Measurements from ENCODE around the gene LAMA2. TPM values are rescaled to one million over a fixed set of nuclear protein-coding genes. Genes with fewer than 3 reads are reported as not detected.
"Not testable (repeated sequence)": the region's sequence is repeated elsewhere in the genome, so short reads cannot be mapped to it uniquely, and the experiment has no call there.

Gene LAMA2
- total and polyA plus RNA-seq, 4 experiments from 2014 or later, result 0.20 to 0.87 (median 0.43) TPM

GRCh38 chr6:129140526-129140925 lies 257.6 kb downstream of the LAMA2 start:
- Histone ChIP-seq H3K36me3 (ENCODE audit: insufficient read depth, low read length) (no peaks in the 10 kb centered on the region), H3K4me1 (ENCODE audit: insufficient read depth, low read length) (no peaks in the 10 kb centered on the region), H3K9me3 (ENCODE audit: control insufficient read depth in 1 of 2, low read length in 2 of 2) (no peaks in the 10 kb centered on the region), H3K4me3 (ENCODE audit: low read length in 2 of 2) (no peak overlapping the region), H3K27me3 (ENCODE audit: insufficient read depth, low read length) (no peaks in the 10 kb centered on the region), H3K27ac (ENCODE audit: low read depth, low read length) (no peak overlapping the region)
- intact Hi-C loops (cut with micrococcal nuclease), result no loop called here
- Mint-ChIP-seq H3K27me3 (peaks cover 0 to 3% of the 10 kb centered on the region in 2 donors), H3K9me3 (no peaks in the 10 kb centered on the region), H3K4me1 (no peaks in the 10 kb centered on the region), H3K4me3 (no peak overlapping the region), H3K27ac (no peak overlapping the region), H3K36me3 (no peaks in the 10 kb centered on the region)
- DNase-seq, result no peak
- ChIA-PET CTCF (ENCODE audit: partially characterized antibody) (no interaction called here), POLR2A (ENCODE audit: partially characterized antibody) (no interaction called here)

GRCh38 chr6:129141499-129141898 lies 258.6 kb downstream of the LAMA2 start:
- Histone ChIP-seq H3K4me3 (ENCODE audit: low read length in 2 of 2) (no peak overlapping the region), H3K27ac (ENCODE audit: low read depth, low read length) (no peak overlapping the region), H3K4me1 (ENCODE audit: insufficient read depth, low read length) (no peaks in the 10 kb centered on the region), H3K27me3 (ENCODE audit: insufficient read depth, low read length) (no peaks in the 10 kb centered on the region), H3K36me3 (ENCODE audit: insufficient read depth, low read length) (no peaks in the 10 kb centered on the region), H3K9me3 (ENCODE audit: control insufficient read depth in 1 of 2, low read length in 2 of 2) (no peaks in the 10 kb centered on the region)
- H3K4me3 Mint-ChIP-seq, result no peak overlapping the region
- CTCF ChIA-PET (ENCODE audit: partially characterized antibody), result no interaction called here
- intact Hi-C loops (cut with micrococcal nuclease), result no loop called here
- POLR2A ChIA-PET (ENCODE audit: partially characterized antibody), result no interaction called here
- no peaks in the 10 kb centered on the region for H3K36me3 Mint-ChIP-seq
- H3K4me1 Mint-ChIP-seq, result no peaks in the 10 kb centered on the region
- DNase-seq, result no peak
- peaks cover 0 to 1% of the 10 kb centered on the region in 2 donors for H3K27me3 Mint-ChIP-seq
- no peak overlapping the region for H3K27ac Mint-ChIP-seq
- H3K9me3 Mint-ChIP-seq, result no peaks in the 10 kb centered on the region

DNA sequence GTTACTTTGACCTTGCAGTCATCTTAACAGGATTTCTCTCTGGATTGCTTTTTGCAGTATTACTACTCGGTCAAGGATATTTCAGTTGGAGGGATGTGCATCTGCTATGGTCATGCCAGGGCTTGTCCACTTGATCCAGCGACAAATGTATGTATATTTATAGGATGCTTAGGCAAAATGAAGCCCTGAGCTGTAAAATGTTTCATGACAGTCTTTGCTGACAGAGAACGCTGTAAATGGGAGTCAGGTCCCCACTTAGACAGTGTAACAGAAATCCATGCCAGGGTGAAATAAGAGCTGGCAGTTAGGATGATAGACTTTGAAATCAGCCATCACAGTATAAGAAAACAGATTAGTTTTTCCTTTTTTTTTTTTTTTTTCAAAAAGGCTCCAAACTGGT lies 264.0 kb downstream of the LAMA2 start:
- H3K27ac ChIP-seq (ENCODE audit: low read depth, low read length), result no peak overlapping the region
- H3K9me3 Mint-ChIP-seq, result no peaks in the 10 kb centered on the region
- no peaks in the 10 kb centered on the region for H3K27me3 ChIP-seq (ENCODE audit: insufficient read depth, low read length)
- H3K4me1 Mint-ChIP-seq, result no peaks in the 10 kb centered on the region
- intact Hi-C loops (cut with micrococcal nuclease), result no loop called here
- no peaks in the 10 kb centered on the region for H3K36me3 Mint-ChIP-seq
- H3K4me3 Mint-ChIP-seq, result no peak overlapping the region
- no peak for DNase-seq
- H3K9me3 ChIP-seq (ENCODE audit: control insufficient read depth in 1 of 2, low read length in 2 of 2), result no peaks in the 10 kb centered on the region
- H3K4me1 ChIP-seq (ENCODE audit: insufficient read depth, low read length), result no peaks in the 10 kb centered on the region
- H3K27me3 Mint-ChIP-seq, result peaks cover 0 to 1% of the 10 kb centered on the region in 2 donors
- POLR2A ChIA-PET (ENCODE audit: partially characterized antibody), result no interaction called here
- H3K27ac Mint-ChIP-seq, result no peak overlapping the region
- CTCF ChIA-PET (ENCODE audit: partially characterized antibody), result no interaction called here
- no peak overlapping the region for H3K4me3 ChIP-seq (ENCODE audit: low read length in 2 of 2)
- H3K36me3 ChIP-seq (ENCODE audit: insufficient read depth, low read length), result no peaks in the 10 kb centered on the region

GRCh38 chr6:129150507-129150906 lies 267.6 kb downstream of the LAMA2 start:
- Histone ChIP-seq H3K4me1 (ENCODE audit: insufficient read depth, low read length) (no peaks in the 10 kb centered on the region), H3K27me3 (ENCODE audit: insufficient read depth, low read length) (no peaks in the 10 kb centered on the region), H3K4me3 (ENCODE audit: low read length in 2 of 2) (no peak overlapping the region), H3K9me3 (ENCODE audit: control insufficient read depth in 1 of 2, low read length in 2 of 2) (no peaks in the 10 kb centered on the region), H3K36me3 (ENCODE audit: insufficient read depth, low read length) (no peaks in the 10 kb centered on the region), H3K27ac (ENCODE audit: low read depth, low read length) (no peak overlapping the region)
- ChIA-PET POLR2A (ENCODE audit: partially characterized antibody) (no interaction called here), CTCF (ENCODE audit: partially characterized antibody) (no interaction called here)
- Mint-ChIP-seq H3K9me3 (no peaks in the 10 kb centered on the region), H3K4me3 (no peak overlapping the region), H3K4me1 (no peaks in the 10 kb centered on the region), H3K27me3 (no peaks in the 10 kb centered on the region), H3K27ac (no peak overlapping the region), H3K36me3 (no peaks in the 10 kb centered on the region)
- intact Hi-C loops (cut with micrococcal nuclease), result no loop called here
- no peak for DNase-seq

- no peaks in the 10 kb centered on the region for H3K27me3 ChIP-seq (ENCODE audit: insufficient read depth, low read length)
- no peaks in the 10 kb centered on the region for H3K9me3 ChIP-seq (ENCODE audit: control insufficient read depth in 1 of 2, low read length in 2 of 2)
- H3K4me1 Mint-ChIP-seq, result no peaks in the 10 kb centered on the region
- H3K4me1 ChIP-seq (ENCODE audit: insufficient read depth, low read length), result no peaks in the 10 kb centered on the region
- intact Hi-C loops (cut with micrococcal nuclease), result no loop called here
- no peaks in the 10 kb centered on the region for H3K36me3 ChIP-seq (ENCODE audit: insufficient read depth, low read length)
- no peaks in the 10 kb centered on the region for H3K9me3 Mint-ChIP-seq
- no peak overlapping the region for H3K27ac Mint-ChIP-seq
- no peaks in the 10 kb centered on the region for H3K27me3 Mint-ChIP-seq
- no peaks in the 10 kb centered on the region for H3K36me3 Mint-ChIP-seq
- POLR2A ChIA-PET (ENCODE audit: partially characterized antibody), result no interaction called here
- H3K27ac ChIP-seq (ENCODE audit: low read depth, low read length), result no peak overlapping the region
- CTCF ChIA-PET (ENCODE audit: partially characterized antibody), result no interaction called here
- H3K4me3 Mint-ChIP-seq, result no peak overlapping the region
- no peak overlapping the region for H3K4me3 ChIP-seq (ENCODE audit: low read length in 2 of 2)
- DNase-seq, result no peak
Measured at GRCh38 chr6:129153257-129153656, 270.3 kb downstream of the LAMA2 start.

- H3K36me3 ChIP-seq (ENCODE audit: insufficient read depth, low read length); POLR2A ChIA-PET (ENCODE audit: partially characterized antibody); H3K27me3 Mint-ChIP-seq; intact Hi-C loops (cut with micrococcal nuclease); CTCF ChIA-PET (ENCODE audit: partially characterized antibody); H3K4me3 Mint-ChIP-seq; H3K9me3 ChIP-seq (ENCODE audit: control insufficient read depth in 1 of 2, low read length in 2 of 2); H3K4me3 ChIP-seq (ENCODE audit: low read length in 2 of 2); H3K9me3 Mint-ChIP-seq; H3K36me3 Mint-ChIP-seq; H3K4me1 ChIP-seq (ENCODE audit: insufficient read depth, low read length); DNase-seq; H3K4me1 Mint-ChIP-seq; H3K27ac Mint-ChIP-seq; H3K27ac ChIP-seq (ENCODE audit: low read depth, low read length); H3K27me3 ChIP-seq (ENCODE audit: insufficient read depth, low read length): not testable (repeated sequence)
Measured at GRCh38 chr6:129159242-129159641, 276.3 kb downstream of the LAMA2 start.

DNA sequence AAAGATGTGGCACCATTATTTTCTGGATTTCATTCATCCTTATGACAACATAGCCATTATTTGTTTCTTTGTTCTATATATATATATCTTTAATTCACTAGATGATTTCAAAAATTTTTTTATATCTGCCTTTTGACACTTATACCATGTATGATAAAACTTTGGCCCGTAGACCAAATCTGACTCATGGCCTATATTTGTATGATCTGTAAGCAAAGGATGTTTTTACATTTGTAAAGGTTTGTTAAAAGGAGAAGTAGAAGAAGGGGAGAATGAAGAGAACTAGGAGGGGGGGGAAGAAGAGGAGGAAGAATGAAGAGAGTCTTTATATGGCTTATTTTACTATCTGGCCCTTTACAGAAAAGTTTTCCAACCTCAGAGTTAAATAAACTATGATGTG lies 279.7 kb downstream of the LAMA2 start:
- Mint-ChIP-seq H3K9me3 (peaks cover 0 to 2% (median 0%) of the 10 kb centered on the region in 8 donors), H3K27ac (no peak overlapping the region), H3K27me3 (no peaks in the 10 kb centered on the region), H3K4me3 (no peak overlapping the region), H3K4me1 (no peaks in the 10 kb centered on the region), H3K36me3 (no peaks in the 10 kb centered on the region)
- no peaks in the 10 kb centered on the region for H3K4me1 ChIP-seq (ENCODE audit: insufficient read depth, low read length)
- no peak for DNase-seq
- H3K4me3 ChIP-seq (ENCODE audit: low read length in 2 of 2), result no peak overlapping the region
- POLR2A ChIA-PET (ENCODE audit: partially characterized antibody), result no interaction called here
- H3K27me3 ChIP-seq (ENCODE audit: insufficient read depth, low read length), result no peaks in the 10 kb centered on the region
- no peaks in the 10 kb centered on the region for H3K36me3 ChIP-seq (ENCODE audit: insufficient read depth, low read length)
- CTCF ChIA-PET (ENCODE audit: partially characterized antibody), result no interaction called here
- H3K27ac ChIP-seq (ENCODE audit: low read depth, low read length), result no peak overlapping the region
- intact Hi-C loops (cut with micrococcal nuclease), result no loop called here
- no peaks in the 10 kb centered on the region for H3K9me3 ChIP-seq (ENCODE audit: control insufficient read depth in 1 of 2, low read length in 2 of 2)

DNA sequence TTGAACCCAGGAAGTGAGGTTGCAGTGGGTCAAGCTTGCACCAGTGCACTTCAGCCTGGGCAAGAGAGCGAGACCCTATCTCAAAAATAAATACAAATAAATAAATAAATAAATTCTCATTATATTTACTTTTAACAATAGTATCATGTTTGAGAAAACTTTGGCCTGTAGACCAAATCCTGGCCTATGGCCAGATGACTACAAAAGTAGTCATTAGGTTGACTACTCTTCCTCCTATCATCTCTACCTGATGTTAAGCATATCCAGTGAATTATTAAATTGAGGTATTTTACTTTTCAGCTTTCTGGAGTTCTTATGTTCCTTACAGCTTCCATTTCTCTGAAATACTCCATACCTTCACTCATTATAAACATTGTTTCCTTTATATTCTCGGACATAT lies 280.6 kb downstream of the LAMA2 start:
- Mint-ChIP-seq H3K27ac (no peak overlapping the region), H3K27me3 (no peaks in the 10 kb centered on the region), H3K36me3 (no peaks in the 10 kb centered on the region), H3K9me3 (peaks cover 0 to 2% (median 0%) of the 10 kb centered on the region in 8 donors), H3K4me3 (no peak overlapping the region), H3K4me1 (no peaks in the 10 kb centered on the region)
- H3K4me1 ChIP-seq (ENCODE audit: insufficient read depth, low read length), result no peaks in the 10 kb centered on the region
- H3K9me3 ChIP-seq (ENCODE audit: control insufficient read depth in 1 of 2, low read length in 2 of 2), result no peaks in the 10 kb centered on the region
- DNase-seq, result no peak
- H3K27me3 ChIP-seq (ENCODE audit: insufficient read depth, low read length), result no peaks in the 10 kb centered on the region
- ChIA-PET POLR2A (ENCODE audit: partially characterized antibody) (no interaction called here), CTCF (ENCODE audit: partially characterized antibody) (no interaction called here)
- H3K36me3 ChIP-seq (ENCODE audit: insufficient read depth, low read length), result no peaks in the 10 kb centered on the region
- no peak overlapping the region for H3K4me3 ChIP-seq (ENCODE audit: low read length in 2 of 2)
- H3K27ac ChIP-seq (ENCODE audit: low read depth, low read length), result no peak overlapping the region
- intact Hi-C loops (cut with micrococcal nuclease), result no loop called here

Data from CD4-positive, alpha-beta memory T cell (primary cell).